ENCODE data around the gene FSTL3. TPM values are rescaled to one million over a fixed set of nuclear protein-coding genes. Genes with fewer than 3 reads are reported as not detected.
A peak's percentile ranks its signal among the peaks of the same experiment; 100 is the strongest.
"Not testable (repeated sequence)": the region's sequence is repeated elsewhere in the genome, so short reads cannot be mapped to it uniquely, and the experiment has no call there.

Gene FSTL3
- total and polyA plus RNA-seq, 4 donors = 40.6 to 134 (median 98.1) TPM

- Histone ChIP-seq H3K36me3 (ENCODE audit: control insufficient read depth in 1 of 2, insufficient read depth in 2 of 2, low read length in 1 of 2) (no peaks in the 10 kb centered on the region), H3K4me3 (ENCODE audit: low read length in 2 of 2) (no peak overlapping the region), H3K4me1 (ENCODE audit: control insufficient read depth in 1 of 2, insufficient read depth in 2 of 2, low read length in 2 of 2) (no peaks in the 10 kb centered on the region), H3K9me3 (ENCODE audit: control insufficient read depth, low read length) (no peaks in the 10 kb centered on the region), H3K27ac (ENCODE audit: low read depth in 1 of 2, low read length in 2 of 2) (no peak overlapping the region), H3K27me3 (ENCODE audit: control insufficient read depth in 1 of 2, insufficient read depth in 2 of 2, low read length in 1 of 2) (no peaks in the 10 kb centered on the region)
- ATAC-seq (ENCODE audit: low FRiP score) (no peak), DNase-seq (no peak)
- intact Hi-C loops (cut with DNase I) = no loop called here
- 65% methylated on average over 17 of the region's 17 CpGs for WGBS, 2 donors
Observed at GRCh38 chr19:686589-687297, 10.6 kb downstream of the FSTL3 start.

- intact Hi-C loops (cut with DNase I) = no loop called here
- ATAC-seq (ENCODE audit: low FRiP score) (no peak), DNase-seq (no peak)
- WGBS, 2 donors = 85 to 86% methylated on average over 11 of the region's 11 CpGs
- Histone ChIP-seq H3K4me3 (ENCODE audit: low read length in 2 of 2) (no peak overlapping the region), H3K27ac (ENCODE audit: low read depth in 1 of 2, low read length in 2 of 2) (no peak overlapping the region), H3K4me1 (ENCODE audit: control insufficient read depth in 1 of 2, insufficient read depth in 2 of 2, low read length in 2 of 2) (no peaks in the 10 kb centered on the region), H3K9me3 (ENCODE audit: control insufficient read depth, low read length) (no peaks in the 10 kb centered on the region), H3K27me3 (ENCODE audit: control insufficient read depth in 1 of 2, insufficient read depth in 2 of 2, low read length in 1 of 2) (no peaks in the 10 kb centered on the region), H3K36me3 (ENCODE audit: control insufficient read depth in 1 of 2, insufficient read depth in 2 of 2, low read length in 1 of 2) (no peaks in the 10 kb centered on the region)
Observed at GRCh38 chr19:687569-688166, 11.5 kb downstream of the FSTL3 start.

GRCh38 chr19:688214-688613 lies 12.0 kb downstream of the FSTL3 start:
- intact Hi-C loops (cut with DNase I) = no loop called here
- Histone ChIP-seq H3K27ac (ENCODE audit: low read depth in 1 of 2, low read length in 2 of 2) (no peak overlapping the region), H3K36me3 (ENCODE audit: control insufficient read depth in 1 of 2, insufficient read depth in 2 of 2, low read length in 1 of 2) (no peaks in the 10 kb centered on the region), H3K27me3 (ENCODE audit: control insufficient read depth in 1 of 2, insufficient read depth in 2 of 2, low read length in 1 of 2) (no peaks in the 10 kb centered on the region), H3K4me1 (ENCODE audit: control insufficient read depth in 1 of 2, insufficient read depth in 2 of 2, low read length in 2 of 2) (no peaks in the 10 kb centered on the region), H3K9me3 (ENCODE audit: control insufficient read depth, low read length) (no peaks in the 10 kb centered on the region), H3K4me3 (ENCODE audit: low read length in 2 of 2) (no peak overlapping the region)
- WGBS, 2 donors = 67 to 71% methylated on average over 15 of the region's 15 CpGs
- no peak for DNase-seq
- ATAC-seq (ENCODE audit: low FRiP score) = no peak

GRCh38 chr19:688992-689391 lies 12.8 kb downstream of the FSTL3 start:
- H3K27ac ChIP-seq (ENCODE audit: low read depth in 1 of 2, low read length in 2 of 2) = no peak overlapping the region
- H3K4me1 ChIP-seq (ENCODE audit: control insufficient read depth in 1 of 2, insufficient read depth in 2 of 2, low read length in 2 of 2) = no peaks in the 10 kb centered on the region
- H3K9me3 ChIP-seq (ENCODE audit: control insufficient read depth, low read length) = no peaks in the 10 kb centered on the region
- H3K27me3 ChIP-seq (ENCODE audit: control insufficient read depth in 1 of 2, insufficient read depth in 2 of 2, low read length in 1 of 2) = no peaks in the 10 kb centered on the region
- 89 to 90% methylated on average over 17 of the region's 17 CpGs for WGBS, 2 donors
- ATAC-seq (ENCODE audit: low FRiP score) = peak; percentile 42
- no peaks in the 10 kb centered on the region for H3K36me3 ChIP-seq (ENCODE audit: control insufficient read depth in 1 of 2, insufficient read depth in 2 of 2, low read length in 1 of 2)
- DNase-seq = no peak
- no peak overlapping the region for H3K4me3 ChIP-seq (ENCODE audit: low read length in 2 of 2)
- intact Hi-C loops (cut with DNase I) = no loop called here

- 70 to 80% methylated on average over 17 to 18 of the region's 18 CpGs for WGBS, 2 donors
- H3K9me3 ChIP-seq (ENCODE audit: control insufficient read depth, low read length) = no peaks in the 10 kb centered on the region
- H3K4me3 ChIP-seq (ENCODE audit: low read length in 2 of 2) = no peak overlapping the region
- no peak for ATAC-seq (ENCODE audit: low FRiP score)
- H3K36me3 ChIP-seq (ENCODE audit: control insufficient read depth in 1 of 2, insufficient read depth in 2 of 2, low read length in 1 of 2) = no peaks in the 10 kb centered on the region
- intact Hi-C loops (cut with DNase I) = no loop called here
- H3K27ac ChIP-seq (ENCODE audit: low read depth in 1 of 2, low read length in 2 of 2) = no peak overlapping the region
- no peak for DNase-seq
- H3K4me1 ChIP-seq (ENCODE audit: control insufficient read depth in 1 of 2, insufficient read depth in 2 of 2, low read length in 2 of 2) = no peaks in the 10 kb centered on the region
- H3K27me3 ChIP-seq (ENCODE audit: control insufficient read depth in 1 of 2, insufficient read depth in 2 of 2, low read length in 1 of 2) = no peaks in the 10 kb centered on the region
Observed at GRCh38 chr19:690203-690602, 14.0 kb downstream of the FSTL3 start.

- ATAC-seq (ENCODE audit: low FRiP score) (no peak), DNase-seq (no peak)
- H3K4me1 ChIP-seq (ENCODE audit: control insufficient read depth in 1 of 2, insufficient read depth in 2 of 2, low read length in 2 of 2) = no peaks in the 10 kb centered on the region
- WGBS, 2 donors = 44 to 49% methylated on average over 40 to 41 of the region's 41 CpGs
- no peaks in the 10 kb centered on the region for H3K36me3 ChIP-seq (ENCODE audit: control insufficient read depth in 1 of 2, insufficient read depth in 2 of 2, low read length in 1 of 2)
- no peaks in the 10 kb centered on the region for H3K9me3 ChIP-seq (ENCODE audit: control insufficient read depth, low read length)
- H3K4me3 ChIP-seq (ENCODE audit: low read length in 2 of 2) = no peak overlapping the region
- H3K27ac ChIP-seq (ENCODE audit: low read depth in 1 of 2, low read length in 2 of 2) = no peak overlapping the region
- intact Hi-C loops (cut with DNase I) = no loop called here
- no peaks in the 10 kb centered on the region for H3K27me3 ChIP-seq (ENCODE audit: control insufficient read depth in 1 of 2, insufficient read depth in 2 of 2, low read length in 1 of 2)
Observed at GRCh38 chr19:694481-695351, 18.5 kb downstream of the FSTL3 start.

- intact Hi-C loops (cut with DNase I) = no loop called here
- H3K9me3 ChIP-seq (ENCODE audit: control insufficient read depth, low read length) = no peaks in the 10 kb centered on the region
- no peaks in the 10 kb centered on the region for H3K27me3 ChIP-seq (ENCODE audit: control insufficient read depth in 1 of 2, insufficient read depth in 2 of 2, low read length in 1 of 2)
- H3K36me3 ChIP-seq (ENCODE audit: control insufficient read depth in 1 of 2, insufficient read depth in 2 of 2, low read length in 1 of 2) = no peaks in the 10 kb centered on the region
- WGBS, 2 donors = 69 to 74% methylated on average over 29 to 31 of the region's 31 CpGs
- ATAC-seq (ENCODE audit: low FRiP score) = no peak
- no peak for DNase-seq
- no peak within 1 kb of the TSS for H3K27ac ChIP-seq (ENCODE audit: low read depth in 1 of 2, low read length in 2 of 2)
- H3K4me3 ChIP-seq (ENCODE audit: low read length in 2 of 2) = no peak within 1 kb of the TSS
- H3K4me1 ChIP-seq (ENCODE audit: control insufficient read depth in 1 of 2, insufficient read depth in 2 of 2, low read length in 2 of 2) = no peaks in the 10 kb centered on the region
Observed at GRCh38 chr19:695352-695949, 19.3 kb downstream of the FSTL3 start, which contains the start of gene PRSS57. Gene PRSS57 (minus strand): TSS chr19:695452. CDS start chr19:695430, 22 bp downstream.

GRCh38 chr19:698529-698928 lies 22.3 kb downstream of the FSTL3 start:
- DNase-seq; H3K27ac ChIP-seq (ENCODE audit: low read depth in 1 of 2, low read length in 2 of 2); ATAC-seq (ENCODE audit: low FRiP score); H3K36me3 ChIP-seq (ENCODE audit: control insufficient read depth in 1 of 2, insufficient read depth in 2 of 2, low read length in 1 of 2); H3K9me3 ChIP-seq (ENCODE audit: control insufficient read depth, low read length); H3K27me3 ChIP-seq (ENCODE audit: control insufficient read depth in 1 of 2, insufficient read depth in 2 of 2, low read length in 1 of 2); intact Hi-C loops (cut with DNase I); H3K4me1 ChIP-seq (ENCODE audit: control insufficient read depth in 1 of 2, insufficient read depth in 2 of 2, low read length in 2 of 2); H3K4me3 ChIP-seq (ENCODE audit: low read length in 2 of 2): not testable (repeated sequence)
- WGBS, 2 donors = 91 to 94% methylated on average over 15 of the region's 15 CpGs

Data from aorta (tissue), 5 donors.